Measurements from ENCODE around the gene PRKD1.

The PRKD1 gene

GRCh38 chr14:29810064-29810463 lies 117.6 kb downstream of the PRKD1 start:
- no peak overlapping the region for H3K4me3 ChIP-seq
- no peak for DNase-seq (ENCODE audit: low spot score)
- no peak overlapping the region for H3K27ac ChIP-seq
- no peak for TF ChIP-seq CTCF (IDR thresholded peaks at IDR 0.05)

- no peak for DNase-seq (ENCODE audit: low spot score)
- H3K27ac ChIP-seq, result peak overlapping the region in 1 of 2 donors; percentile 27
- no peak overlapping the region for H3K4me3 ChIP-seq
- no peak for TF ChIP-seq CTCF (IDR thresholded peaks at IDR 0.05)
Measured at GRCh38 chr14:29806124-29806517, 121.5 kb downstream of the PRKD1 start.

DNA sequence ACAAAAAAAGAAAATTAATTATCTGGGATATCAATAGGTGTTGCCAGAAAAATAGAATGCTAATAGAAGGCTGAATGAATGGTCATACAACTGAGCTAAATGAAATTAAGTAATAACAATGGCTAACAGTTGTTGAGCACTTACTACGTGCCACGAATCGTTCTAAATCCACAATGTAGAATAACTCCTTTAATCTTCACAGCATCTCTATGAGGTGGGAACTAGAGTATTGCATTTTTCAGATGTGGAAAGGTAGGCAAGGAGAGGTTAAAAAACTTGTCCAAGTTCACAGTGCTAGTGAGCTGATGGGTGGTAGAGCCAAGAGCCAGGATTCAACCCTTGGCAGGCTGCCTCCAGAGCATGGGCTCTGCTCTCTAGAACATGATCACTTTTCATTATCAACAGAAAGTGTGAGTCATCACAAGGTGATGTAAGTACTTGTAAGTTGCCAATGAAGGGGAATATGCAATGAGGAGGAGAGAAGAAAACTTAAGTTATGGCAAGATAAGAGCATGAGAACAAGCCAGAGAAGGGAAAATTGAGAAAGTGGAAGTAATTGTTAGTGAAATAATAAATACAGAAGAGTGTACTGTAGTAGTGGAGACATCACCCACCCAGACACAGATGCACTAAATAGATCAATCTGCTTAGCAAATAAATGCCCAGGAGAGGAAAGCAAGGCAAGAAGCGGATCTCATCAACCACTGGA lies 122.1 kb downstream of the PRKD1 start:
- no peak for DNase-seq (ENCODE audit: low spot score)
- no peak overlapping the region for H3K4me3 ChIP-seq
- H3K27ac ChIP-seq, result peak overlapping the region in 1 of 2 donors; percentile 27
- no peak for TF ChIP-seq CTCF (IDR thresholded peaks at IDR 0.05)

DNA sequence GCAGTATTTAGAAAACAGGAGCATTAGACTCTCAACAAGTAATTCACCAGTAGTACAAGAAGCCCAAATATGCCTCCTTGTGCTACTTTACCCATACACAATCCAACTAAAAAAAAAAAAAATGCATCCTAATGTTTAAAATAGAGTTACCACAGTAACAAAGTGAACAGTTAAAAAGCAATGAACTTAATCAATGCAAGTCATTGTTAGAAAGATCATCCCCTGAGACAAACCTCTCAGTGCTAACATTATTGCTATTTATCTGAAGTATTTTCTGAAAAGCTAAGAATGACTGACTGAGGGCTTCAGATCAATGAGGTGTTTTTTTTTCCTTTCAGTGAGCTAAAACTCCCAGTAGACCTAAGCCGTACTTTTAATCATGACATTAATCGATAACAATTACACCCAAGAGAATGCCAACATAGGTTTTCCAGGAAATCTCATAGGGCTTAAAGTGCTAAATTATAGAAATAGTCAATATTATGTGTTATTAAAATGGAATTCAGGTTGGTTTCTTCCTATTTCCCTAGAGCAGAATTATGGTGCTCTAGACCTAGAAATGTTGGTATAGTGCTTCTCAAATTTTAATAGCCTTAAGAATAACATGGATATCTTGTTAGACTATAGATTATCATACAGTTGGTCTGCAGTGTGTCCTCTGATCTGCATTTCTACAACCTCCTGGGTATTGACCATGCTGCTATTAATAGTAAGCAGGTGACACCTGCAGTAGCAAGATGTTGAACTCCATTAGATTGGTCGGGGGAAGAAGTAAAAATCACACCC lies 123.0 kb downstream of the PRKD1 start:
- TF ChIP-seq CTCF (IDR thresholded peaks at IDR 0.05), result no peak
- Histone ChIP-seq H3K4me3 (no peak overlapping the region), H3K27ac (no peak overlapping the region)
- DNase-seq (ENCODE audit: low spot score), result no peak

DNA sequence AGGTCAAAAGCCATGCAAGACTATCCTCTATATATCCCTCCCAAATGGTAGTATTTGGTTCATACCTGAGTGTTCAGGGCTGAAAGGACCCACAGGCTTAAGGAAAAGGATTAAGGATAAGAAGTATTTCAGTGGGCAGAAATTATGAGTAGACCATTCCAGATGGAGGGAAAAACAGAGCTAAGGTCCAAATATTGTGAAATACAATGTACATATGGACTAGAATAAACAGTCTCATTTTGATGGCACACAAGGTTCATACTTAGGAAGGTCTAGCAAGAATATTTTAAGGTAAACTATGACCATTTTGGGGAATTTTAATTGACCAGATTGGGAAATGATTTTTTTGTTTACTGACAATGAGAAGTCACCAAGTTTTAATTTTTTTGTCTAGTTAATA lies 124.6 kb downstream of the PRKD1 start:
- DNase-seq (ENCODE audit: low spot score), result no peak
- TF ChIP-seq CTCF (IDR thresholded peaks at IDR 0.05), result no peak
- no peak overlapping the region for H3K4me3 ChIP-seq

GRCh38 chr14:29802211-29802610 lies 125.4 kb downstream of the PRKD1 start:
- Histone ChIP-seq H3K27ac (no peak overlapping the region), H3K4me3 (no peak overlapping the region)
- TF ChIP-seq CTCF (IDR thresholded peaks at IDR 0.05), result no peak
- no peak for DNase-seq (ENCODE audit: low spot score)

More for the DNA sequence above, 124.6 kb downstream of the PRKD1 start:
- H3K27ac ChIP-seq, result no peak overlapping the region

GRCh38 chr14:29800961-29801360 lies 126.7 kb downstream of the PRKD1 start:
- no peak for TF ChIP-seq CTCF (IDR thresholded peaks at IDR 0.05)
- H3K4me3 ChIP-seq, result no peak overlapping the region
- no peak overlapping the region for H3K27ac ChIP-seq
- no peak for DNase-seq (ENCODE audit: low spot score)

Measured in coronary artery (tissue), 2 donors.